WI38 (cell line): ENCODE results near the gene SLU7.

ENCODE experiments used
- H3K4me3 ChIP-seq: 2 replicates; pipeline ENCODE4 v1.5.1; 2011; ENCODE audit warnings: low read depth, mild to moderate bottlenecking, control low read depth, low read length
- TF ChIP-seq, protein P1 (sequence below): IDR thresholded peaks from 2 replicates; pipeline ENCODE4 v1.5.1; 2012; ENCODE audit warnings: low read depth, mild to moderate bottlenecking, control low read depth, low read length

SLU7 gene

DNA sequence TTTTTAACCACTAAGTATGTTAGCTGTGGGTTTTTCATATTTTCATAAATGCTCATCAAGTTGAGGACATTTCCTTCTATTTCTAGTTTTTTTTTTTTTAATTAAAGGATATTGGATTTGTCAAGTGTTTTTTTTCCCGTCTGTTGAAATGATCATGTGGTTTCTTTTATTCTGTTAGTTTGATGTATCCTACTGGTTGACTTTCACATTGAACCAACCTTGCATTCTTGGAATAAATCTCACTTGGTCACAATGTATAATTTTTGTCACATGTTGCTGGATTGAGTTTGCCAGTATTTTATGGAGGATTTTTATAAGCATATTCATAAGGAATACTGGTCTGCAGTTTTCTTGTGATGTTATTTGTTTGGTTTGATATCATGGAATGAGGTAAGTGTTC lies 31.4 kb downstream of the SLU7 start:
- TF ChIP-seq, protein P1, sequence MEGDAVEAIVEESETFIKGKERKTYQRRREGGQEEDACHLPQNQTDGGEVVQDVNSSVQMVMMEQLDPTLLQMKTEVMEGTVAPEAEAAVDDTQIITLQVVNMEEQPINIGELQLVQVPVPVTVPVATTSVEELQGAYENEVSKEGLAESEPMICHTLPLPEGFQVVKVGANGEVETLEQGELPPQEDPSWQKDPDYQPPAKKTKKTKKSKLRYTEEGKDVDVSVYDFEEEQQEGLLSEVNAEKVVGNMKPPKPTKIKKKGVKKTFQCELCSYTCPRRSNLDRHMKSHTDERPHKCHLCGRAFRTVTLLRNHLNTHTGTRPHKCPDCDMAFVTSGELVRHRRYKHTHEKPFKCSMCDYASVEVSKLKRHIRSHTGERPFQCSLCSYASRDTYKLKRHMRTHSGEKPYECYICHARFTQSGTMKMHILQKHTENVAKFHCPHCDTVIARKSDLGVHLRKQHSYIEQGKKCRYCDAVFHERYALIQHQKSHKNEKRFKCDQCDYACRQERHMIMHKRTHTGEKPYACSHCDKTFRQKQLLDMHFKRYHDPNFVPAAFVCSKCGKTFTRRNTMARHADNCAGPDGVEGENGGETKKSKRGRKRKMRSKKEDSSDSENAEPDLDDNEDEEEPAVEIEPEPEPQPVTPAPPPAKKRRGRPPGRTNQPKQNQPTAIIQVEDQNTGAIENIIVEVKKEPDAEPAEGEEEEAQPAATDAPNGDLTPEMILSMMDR: no peak
- no peak overlapping the region for H3K4me3 ChIP-seq

DNA sequence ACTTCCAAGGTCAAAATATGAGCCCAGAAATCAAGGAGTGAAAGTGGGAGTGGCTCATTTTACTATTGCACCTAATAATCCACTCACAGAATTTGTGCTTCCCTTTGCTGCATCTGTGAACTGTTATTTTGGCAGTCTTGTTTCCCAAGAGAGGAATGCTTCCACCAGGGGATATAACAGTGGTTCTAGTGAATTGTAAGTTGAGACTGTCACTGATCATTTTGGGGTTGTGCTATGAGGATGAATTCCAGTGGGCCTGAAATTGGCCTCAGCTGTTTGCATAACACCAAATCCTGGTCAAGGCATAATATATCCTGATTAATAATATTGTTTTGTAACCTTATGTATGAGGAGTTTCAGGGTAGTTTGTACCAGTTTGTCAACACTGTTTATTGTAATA lies 33.4 kb downstream of the SLU7 start:
- TF ChIP-seq, protein P1: no peak
- no peak overlapping the region for H3K4me3 ChIP-seq

DNA sequence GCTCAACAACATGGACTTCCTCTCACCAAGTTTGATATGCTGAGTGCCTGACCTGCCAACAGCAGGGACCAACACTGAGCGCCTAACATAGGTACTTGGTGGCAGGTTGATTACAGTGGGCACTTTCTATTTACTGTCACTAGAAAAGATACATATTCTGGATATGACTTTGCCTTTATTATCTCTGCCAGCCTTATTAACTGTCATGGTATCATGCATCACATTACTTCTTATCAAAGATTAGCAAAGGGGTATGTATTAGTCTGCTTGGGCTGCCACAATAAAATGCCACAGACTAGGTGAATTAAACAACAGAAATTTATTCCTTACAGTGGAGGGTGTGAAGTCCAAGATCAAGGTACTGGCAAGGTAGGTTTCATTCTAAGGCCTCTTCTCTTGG lies 34.2 kb downstream of the SLU7 start:
- H3K4me3 ChIP-seq: no peak overlapping the region
- TF ChIP-seq, protein P1: no peak

DNA sequence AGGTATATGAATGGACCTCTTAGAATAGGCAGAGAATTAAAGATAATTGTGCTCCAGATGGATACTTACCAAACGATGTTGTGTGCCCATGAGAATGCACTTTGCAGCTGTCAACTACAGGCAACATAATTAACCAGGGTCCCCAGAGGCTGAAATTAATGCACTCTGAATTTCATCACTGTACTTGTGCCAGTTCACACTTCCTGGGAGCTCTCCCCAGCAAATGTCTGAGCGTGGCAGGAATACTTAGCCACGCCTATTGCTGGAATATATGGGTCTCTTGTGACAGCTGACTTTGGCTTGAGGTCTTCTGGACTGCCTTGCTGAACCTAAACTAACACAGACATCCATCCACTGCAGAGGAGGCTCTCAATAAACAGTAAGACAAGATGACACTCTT lies 36.5 kb downstream of the SLU7 start:
- no peak overlapping the region for H3K4me3 ChIP-seq
- TF ChIP-seq, protein P1: no peak

DNA sequence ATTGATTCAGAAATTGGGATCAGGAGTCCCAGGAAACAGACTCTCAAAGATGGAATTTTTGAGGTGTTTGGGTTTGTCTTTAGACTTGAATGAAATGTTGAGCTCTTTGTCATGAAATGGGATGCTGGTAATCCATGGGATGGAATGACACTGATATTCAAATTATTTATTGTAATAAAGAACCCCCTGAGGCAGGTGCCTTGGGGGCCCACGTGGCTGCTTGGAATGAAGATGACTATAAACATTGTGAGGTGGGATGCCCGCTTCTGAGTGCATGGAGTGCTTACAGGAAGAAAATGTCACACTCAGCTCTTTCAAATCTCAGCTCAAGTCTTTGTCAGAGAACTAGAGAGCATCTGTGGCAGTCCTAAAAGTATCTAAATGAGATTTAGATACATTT lies 38.8 kb downstream of the SLU7 start:
- no peak overlapping the region for H3K4me3 ChIP-seq
- TF ChIP-seq, protein P1: no peak

DNA sequence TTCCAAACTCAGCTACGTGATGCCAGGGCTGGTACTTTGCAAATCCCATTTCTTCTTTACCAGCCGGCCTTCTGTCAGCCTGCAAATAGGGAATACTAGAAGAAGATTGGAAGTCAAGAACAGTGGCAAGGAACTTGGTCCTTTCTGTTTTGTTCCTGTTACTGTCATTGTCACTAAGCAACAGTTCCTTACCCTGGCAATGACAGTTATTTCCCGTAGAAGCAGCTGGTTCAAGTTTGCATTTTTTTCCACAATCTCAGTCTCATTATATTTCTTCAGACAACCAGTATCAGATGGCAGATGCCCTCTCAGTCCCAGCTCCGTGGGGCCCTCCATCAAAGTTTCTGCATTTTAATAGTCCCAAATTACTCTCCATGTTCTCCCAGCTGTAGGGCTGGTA lies 39.4 kb downstream of the SLU7 start:
- TF ChIP-seq, protein P1: no peak
- no peak overlapping the region for H3K4me3 ChIP-seq

DNA sequence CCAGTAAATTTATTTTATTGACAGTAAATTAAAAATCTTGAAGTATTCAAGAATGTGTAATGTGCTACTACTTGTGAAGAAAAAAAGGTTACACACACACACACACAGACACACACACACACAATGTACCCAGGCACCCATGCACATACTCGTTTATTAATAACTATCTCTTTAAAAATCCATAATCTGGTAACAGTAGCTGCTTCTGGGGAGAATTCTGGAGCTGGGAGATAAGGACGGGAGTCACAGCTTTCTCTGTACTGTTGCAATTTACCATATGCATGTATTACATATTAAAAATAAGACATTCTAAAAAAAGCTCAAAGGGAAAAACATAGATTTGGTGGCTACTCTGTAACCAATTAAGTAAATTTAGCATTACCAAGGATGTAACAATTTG lies 40.6 kb downstream of the SLU7 start:
- H3K4me3 ChIP-seq: no peak overlapping the region
- TF ChIP-seq, protein P1: no peak

DNA sequence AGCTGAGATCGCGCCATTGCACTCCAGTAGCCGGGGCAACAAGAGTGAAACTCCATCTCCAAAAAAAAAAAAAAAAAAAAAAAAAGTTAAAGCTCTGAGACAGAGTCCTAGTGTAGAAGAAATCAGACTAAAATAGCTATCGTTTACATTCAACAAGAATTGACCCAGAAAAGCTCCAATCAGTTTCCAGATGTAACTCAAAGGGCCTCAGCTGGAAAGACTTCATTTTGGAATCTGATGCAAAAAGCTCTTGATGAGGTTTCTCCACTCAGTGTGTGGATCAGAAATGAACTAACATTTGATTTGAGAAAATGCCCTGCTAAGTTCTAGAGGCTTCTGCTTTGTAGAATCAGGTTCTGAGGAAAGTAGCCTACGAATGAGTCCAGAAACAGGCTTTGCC lies 41.2 kb downstream of the SLU7 start:
- H3K4me3 ChIP-seq: no peak overlapping the region
- TF ChIP-seq, protein P1: no peak
